ENCODE results near the gene COBL. TPM values are rescaled to one million over a fixed set of nuclear protein-coding genes. Genes with fewer than 3 reads are reported as not detected.

The COBL gene
- total and polyA plus RNA-seq, 9 of the 15 experiments (the other 6 are each of a cell fraction or from before 2014, with no cell fraction given) = 0.01 to 2.4 (median 0.09) TPM; not detected in 3

DNA sequence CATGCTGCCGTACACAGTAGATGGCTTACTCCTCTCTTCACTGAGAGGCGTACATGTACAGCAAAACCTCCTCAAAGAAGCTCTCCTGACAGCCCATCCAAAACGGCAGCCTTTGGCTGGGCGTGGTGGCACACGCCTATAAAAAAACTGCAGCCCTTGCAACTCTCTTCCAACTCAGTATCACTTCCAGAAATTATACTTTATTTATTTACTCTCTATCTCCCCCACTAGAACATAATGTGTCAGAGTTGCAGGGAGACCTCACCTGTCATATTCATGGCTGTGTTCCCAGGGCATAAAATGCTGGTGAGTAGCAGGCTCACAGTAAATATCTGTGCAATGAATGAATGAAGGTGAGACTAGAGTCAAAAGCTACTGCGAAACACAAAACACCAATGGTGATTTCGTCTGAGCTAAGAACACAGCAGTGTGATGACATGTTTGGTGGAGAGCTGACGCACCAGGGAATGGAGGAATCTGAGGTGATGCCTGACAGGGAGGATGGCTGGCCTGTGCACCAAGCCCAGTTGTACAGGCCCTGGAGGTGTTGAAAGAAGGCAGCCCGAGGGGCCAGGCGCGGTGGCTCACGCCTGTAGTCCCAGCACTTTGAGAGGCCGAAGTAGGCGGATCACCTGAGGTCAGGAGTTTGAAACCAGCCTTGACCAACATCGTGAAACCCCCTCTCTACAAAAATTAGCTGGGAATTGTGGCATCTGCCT, 55.3 kb downstream of the COBL start (continued):
- TF ChIP-seq, protein P1, sequence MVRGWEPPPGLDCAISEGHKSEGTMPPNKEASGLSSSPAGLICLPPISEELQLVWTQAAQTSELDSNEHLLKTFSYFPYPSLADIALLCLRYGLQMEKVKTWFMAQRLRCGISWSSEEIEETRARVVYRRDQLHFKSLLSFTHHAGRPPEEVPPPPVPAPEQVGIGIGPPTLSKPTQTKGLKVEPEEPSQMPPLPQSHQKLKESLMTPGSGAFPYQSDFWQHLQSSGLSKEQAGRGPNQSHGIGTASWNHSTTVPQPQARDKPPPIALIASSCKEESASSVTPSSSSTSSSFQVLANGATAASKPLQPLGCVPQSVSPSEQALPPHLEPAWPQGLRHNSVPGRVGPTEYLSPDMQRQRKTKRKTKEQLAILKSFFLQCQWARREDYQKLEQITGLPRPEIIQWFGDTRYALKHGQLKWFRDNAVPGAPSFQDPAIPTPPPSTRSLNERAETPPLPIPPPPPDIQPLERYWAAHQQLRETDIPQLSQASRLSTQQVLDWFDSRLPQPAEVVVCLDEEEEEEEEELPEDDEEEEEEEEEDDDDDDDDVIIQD (CRISPR knock-in tag; IDR thresholded peaks at IDR 0.05) = no peak
- TF ChIP-seq CBX8 (IDR thresholded peaks at IDR 0.05; ENCODE audit: borderline replicate concordance, extremely low read depth, low read depth, low read length, poor library complexity, severe bottlenecking) (no peak), YY1 (IDR thresholded peaks at IDR 0.05; ENCODE audit: borderline replicate concordance in 1 of 3, control insufficient read depth in 1 of 3, extremely low read depth in 1 of 3, insufficient read depth in 3 of 3, insufficient read length in 1 of 3, insufficient replicate concordance in 2 of 3, low read depth in 1 of 3, low read length in 2 of 3) (no peak), SP2 (IDR thresholded peaks at IDR 0.05; ENCODE audit: extremely low read depth, low read depth, low read length, poor library complexity, severe bottlenecking) (no peak), NUFIP1 (IDR thresholded peaks at IDR 0.05; ENCODE audit: partially characterized antibody) (no peak), HDAC6 (IDR thresholded peaks at IDR 0.05; ENCODE audit: low read depth, low read length) (no peak)

DNA sequence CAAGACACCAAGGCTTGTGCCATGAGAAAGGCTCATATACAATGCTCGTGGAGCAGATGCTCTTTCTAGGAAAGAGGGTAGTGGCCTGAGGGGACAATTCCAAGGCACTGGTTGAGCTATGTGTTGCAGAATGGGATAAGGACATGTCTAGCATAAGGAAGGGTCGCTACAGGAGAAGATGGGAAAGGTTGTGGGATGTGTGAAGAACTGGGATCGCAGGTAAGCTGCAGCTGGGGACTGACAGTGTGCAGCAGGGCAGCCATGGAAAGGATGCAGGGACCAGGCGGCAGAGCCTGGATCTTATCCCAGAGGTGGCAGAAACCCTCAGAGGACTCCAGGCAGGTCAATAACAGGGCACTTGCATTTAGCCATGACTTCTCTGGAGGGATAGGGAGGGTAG, 56.1 kb downstream of the COBL start:
- H3K4me1 ChIP-seq (replicated peaks in 1 of 2; ENCODE audit: control insufficient read depth in 2 of 2, insufficient read depth in 2 of 2, low read length in 2 of 2) = no peaks in the 10 kb centered on the region
- DNase-seq (ENCODE audit: extremely low read depth in 1 of 4, low spot score in 3 of 4) (no peak), FAIRE-seq (no peak), ATAC-seq (no peak)
- no peak overlapping the region for H2AFZ ChIP-seq (ENCODE audit: low read depth, low read length)
- H3K4me3 ChIP-seq = no peak overlapping the region
- no peak overlapping the region for H3K9ac ChIP-seq (ENCODE audit: insufficient read depth in 1 of 2, low read depth in 2 of 2, low read length in 2 of 2)
- CTCF ChIA-PET (ENCODE audit: low intra/inter-chr PET ratio) = no interaction called here
- no peaks in the 10 kb centered on the region for H3K9me1 ChIP-seq (ENCODE audit: control insufficient read depth, insufficient read depth, low read length)
- H4K20me1 ChIP-seq (replicated peaks; ENCODE audit: control insufficient read depth, insufficient read depth, low read length) = 0 out of 2 replicates have a peak, but pooled peaks cover 3% of the 10 kb centered on the region
- peaks cover 0 to 32% of the 10 kb centered on the region in 2 experiments; a peak in 3 of 5 replicates for H3K27me3 ChIP-seq (ENCODE audit: control insufficient read depth in 2 of 2, insufficient read depth in 2 of 2, low read length in 2 of 2)
- TF ChIP-seq, protein P2, sequence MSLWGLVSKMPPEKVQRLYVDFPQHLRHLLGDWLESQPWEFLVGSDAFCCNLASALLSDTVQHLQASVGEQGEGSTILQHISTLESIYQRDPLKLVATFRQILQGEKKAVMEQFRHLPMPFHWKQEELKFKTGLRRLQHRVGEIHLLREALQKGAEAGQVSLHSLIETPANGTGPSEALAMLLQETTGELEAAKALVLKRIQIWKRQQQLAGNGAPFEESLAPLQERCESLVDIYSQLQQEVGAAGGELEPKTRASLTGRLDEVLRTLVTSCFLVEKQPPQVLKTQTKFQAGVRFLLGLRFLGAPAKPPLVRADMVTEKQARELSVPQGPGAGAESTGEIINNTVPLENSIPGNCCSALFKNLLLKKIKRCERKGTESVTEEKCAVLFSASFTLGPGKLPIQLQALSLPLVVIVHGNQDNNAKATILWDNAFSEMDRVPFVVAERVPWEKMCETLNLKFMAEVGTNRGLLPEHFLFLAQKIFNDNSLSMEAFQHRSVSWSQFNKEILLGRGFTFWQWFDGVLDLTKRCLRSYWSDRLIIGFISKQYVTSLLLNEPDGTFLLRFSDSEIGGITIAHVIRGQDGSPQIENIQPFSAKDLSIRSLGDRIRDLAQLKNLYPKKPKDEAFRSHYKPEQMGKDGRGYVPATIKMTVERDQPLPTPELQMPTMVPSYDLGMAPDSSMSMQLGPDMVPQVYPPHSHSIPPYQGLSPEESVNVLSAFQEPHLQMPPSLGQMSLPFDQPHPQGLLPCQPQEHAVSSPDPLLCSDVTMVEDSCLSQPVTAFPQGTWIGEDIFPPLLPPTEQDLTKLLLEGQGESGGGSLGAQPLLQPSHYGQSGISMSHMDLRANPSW (CRISPR knock-in tag; IDR thresholded peaks at IDR 0.05) = no peak
- in situ Hi-C loops (cut with MboI) = no loop called here
- no peaks in the 10 kb centered on the region for H3K79me2 ChIP-seq (ENCODE audit: control insufficient read depth, insufficient read depth, low read length)
- no peaks in the 10 kb centered on the region for H3K36me3 ChIP-seq (ENCODE audit: control insufficient read depth, insufficient read depth, low read length)
- intact Hi-C loops (cut with micrococcal nuclease) = no loop called here
- H3K9me3 ChIP-seq (replicated peaks; ENCODE audit: control insufficient read depth, insufficient read depth, low read depth, low read length) = no peaks in the 10 kb centered on the region
- 2% methylated on average over 4 of the region's 4 CpGs for WGBS (ENCODE audit: insufficient coverage, low coverage, missing lambda C conversion rate)
- BruUV-seq (replicated peaks) = no TSS peak
- no peak overlapping the region for H3K4me2 ChIP-seq (ENCODE audit: insufficient read depth, low read length)
- no peak overlapping the region for H3K27ac ChIP-seq (ENCODE audit: extremely low read depth, low read depth, low read length)
- POLR2A ChIA-PET = no interaction called here
